Measurements from ENCODE around the gene PELI2. TPM values are rescaled to one million over a fixed set of nuclear protein-coding genes. Genes with fewer than 3 reads are reported as not detected.

Gene PELI2
- total and polyA plus RNA-seq, 2 donors from 2014 or later = 5.2 to 27.6 TPM

- DNase-seq (peak in 3 of 5 donors; percentile 38 to 60 (median 43)), FAIRE-seq (no peak)
- Histone ChIP-seq H3K9me3 (ENCODE audit: control insufficient read depth in 2 of 3, insufficient read depth in 1 of 3, low read length in 3 of 3) (no peaks in the 10 kb centered on the region), H3K27me3 (ENCODE audit: control insufficient read depth, insufficient read depth, low read length) (no peaks in the 10 kb centered on the region), H3K9ac (ENCODE audit: low read length in 3 of 3) (no peak overlapping the region), H3K4me3 (ENCODE audit: low read length in 3 of 3) (no peak overlapping the region), H3K4me1 (ENCODE audit: control insufficient read depth in 2 of 3, insufficient read depth in 2 of 3, low read depth in 1 of 3, low read length in 3 of 3) (peaks cover 0 to 21% (median 3%) of the 10 kb centered on the region in 3 donors), H3K27ac (ENCODE audit: low read depth in 2 of 2, low read length in 2 of 2) (no peak overlapping the region), H3K36me3 (ENCODE audit: control insufficient read depth in 2 of 3, insufficient read depth in 3 of 3, low read length in 3 of 3) (no peaks in the 10 kb centered on the region)
- TF ChIP-seq, protein P1, sequence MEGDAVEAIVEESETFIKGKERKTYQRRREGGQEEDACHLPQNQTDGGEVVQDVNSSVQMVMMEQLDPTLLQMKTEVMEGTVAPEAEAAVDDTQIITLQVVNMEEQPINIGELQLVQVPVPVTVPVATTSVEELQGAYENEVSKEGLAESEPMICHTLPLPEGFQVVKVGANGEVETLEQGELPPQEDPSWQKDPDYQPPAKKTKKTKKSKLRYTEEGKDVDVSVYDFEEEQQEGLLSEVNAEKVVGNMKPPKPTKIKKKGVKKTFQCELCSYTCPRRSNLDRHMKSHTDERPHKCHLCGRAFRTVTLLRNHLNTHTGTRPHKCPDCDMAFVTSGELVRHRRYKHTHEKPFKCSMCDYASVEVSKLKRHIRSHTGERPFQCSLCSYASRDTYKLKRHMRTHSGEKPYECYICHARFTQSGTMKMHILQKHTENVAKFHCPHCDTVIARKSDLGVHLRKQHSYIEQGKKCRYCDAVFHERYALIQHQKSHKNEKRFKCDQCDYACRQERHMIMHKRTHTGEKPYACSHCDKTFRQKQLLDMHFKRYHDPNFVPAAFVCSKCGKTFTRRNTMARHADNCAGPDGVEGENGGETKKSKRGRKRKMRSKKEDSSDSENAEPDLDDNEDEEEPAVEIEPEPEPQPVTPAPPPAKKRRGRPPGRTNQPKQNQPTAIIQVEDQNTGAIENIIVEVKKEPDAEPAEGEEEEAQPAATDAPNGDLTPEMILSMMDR (IDR thresholded peaks at IDR 0.05; ENCODE audit: borderline replicate concordance, extremely low read depth, insufficient read depth) = no peak
- intact Hi-C loops (cut with DNase I) = no loop called here
Measured at GRCh38 chr14:56195223-56195622, 77.0 kb downstream of the PELI2 start.

- intact Hi-C loops (cut with DNase I) = no loop called here
- Histone ChIP-seq H3K9ac (ENCODE audit: low read length in 3 of 3) (no peak overlapping the region), H3K4me3 (ENCODE audit: low read length in 3 of 3) (no peak overlapping the region), H3K27me3 (ENCODE audit: control insufficient read depth, insufficient read depth, low read length) (no peaks in the 10 kb centered on the region), H3K36me3 (ENCODE audit: control insufficient read depth in 2 of 3, insufficient read depth in 3 of 3, low read length in 3 of 3) (no peaks in the 10 kb centered on the region), H3K27ac (ENCODE audit: low read depth in 2 of 2, low read length in 2 of 2) (no peak overlapping the region), H3K9me3 (ENCODE audit: control insufficient read depth in 2 of 3, insufficient read depth in 1 of 3, low read length in 3 of 3) (no peaks in the 10 kb centered on the region), H3K4me1 (ENCODE audit: control insufficient read depth in 2 of 3, insufficient read depth in 2 of 3, low read depth in 1 of 3, low read length in 3 of 3) (peaks cover 0 to 23% (median 3%) of the 10 kb centered on the region in 3 donors)
- peak in 2 of 5 donors; percentile 27 to 66 for DNase-seq
- no peak for FAIRE-seq
- TF ChIP-seq, protein P1 (IDR thresholded peaks at IDR 0.05; ENCODE audit: borderline replicate concordance, extremely low read depth, insufficient read depth) = no peak
Measured at GRCh38 chr14:56195704-56196103, 77.5 kb downstream of the PELI2 start.

GRCh38 chr14:56196274-56196673, 78.1 kb downstream of the PELI2 start:
- H3K27ac ChIP-seq (ENCODE audit: low read depth in 2 of 2, low read length in 2 of 2) = no peak overlapping the region
- FAIRE-seq (no peak), DNase-seq (no peak)
- H3K36me3 ChIP-seq (ENCODE audit: control insufficient read depth in 2 of 3, insufficient read depth in 3 of 3, low read length in 3 of 3) = no peaks in the 10 kb centered on the region
- H3K9me3 ChIP-seq (ENCODE audit: control insufficient read depth in 2 of 3, insufficient read depth in 1 of 3, low read length in 3 of 3) = no peaks in the 10 kb centered on the region
- H3K4me3 ChIP-seq (ENCODE audit: low read length in 3 of 3) = no peak overlapping the region
- no peak overlapping the region for H3K9ac ChIP-seq (ENCODE audit: low read length in 3 of 3)
- no peaks in the 10 kb centered on the region for H3K27me3 ChIP-seq (ENCODE audit: control insufficient read depth, insufficient read depth, low read length)
- peaks cover 0 to 23% (median 3%) of the 10 kb centered on the region in 3 donors for H3K4me1 ChIP-seq (ENCODE audit: control insufficient read depth in 2 of 3, insufficient read depth in 2 of 3, low read depth in 1 of 3, low read length in 3 of 3)
- intact Hi-C loops (cut with DNase I) = no loop called here
- TF ChIP-seq, protein P1 (IDR thresholded peaks at IDR 0.05; ENCODE audit: borderline replicate concordance, extremely low read depth, insufficient read depth) = no peak

- no peak overlapping the region for H3K9ac ChIP-seq (ENCODE audit: low read length in 3 of 3)
- H3K27me3 ChIP-seq (ENCODE audit: control insufficient read depth, insufficient read depth, low read length) = no peaks in the 10 kb centered on the region
- H3K4me1 ChIP-seq (ENCODE audit: control insufficient read depth in 2 of 3, insufficient read depth in 2 of 3, low read depth in 1 of 3, low read length in 3 of 3) = peaks cover 0 to 23% (median 3%) of the 10 kb centered on the region in 3 donors
- H3K27ac ChIP-seq (ENCODE audit: low read depth in 2 of 2, low read length in 2 of 2) = no peak overlapping the region
- H3K36me3 ChIP-seq (ENCODE audit: control insufficient read depth in 2 of 3, insufficient read depth in 3 of 3, low read length in 3 of 3) = no peaks in the 10 kb centered on the region
- H3K9me3 ChIP-seq (ENCODE audit: control insufficient read depth in 2 of 3, insufficient read depth in 1 of 3, low read length in 3 of 3) = no peaks in the 10 kb centered on the region
- no peak overlapping the region for H3K4me3 ChIP-seq (ENCODE audit: low read length in 3 of 3)
- TF ChIP-seq, protein P1 (IDR thresholded peaks at IDR 0.05; ENCODE audit: borderline replicate concordance, extremely low read depth, insufficient read depth) = no peak
- FAIRE-seq (no peak), DNase-seq (no peak)
- intact Hi-C loops (cut with DNase I) = no loop called here
Measured at GRCh38 chr14:56197150-56197549, 78.9 kb downstream of the PELI2 start.

Data from kidney (tissue), 14 donors.